ENCODE measurements around the gene ZC3H11A. TPM values are rescaled to one million over a fixed set of nuclear protein-coding genes. Genes with fewer than 3 reads are reported as not detected.

The ZC3H11A gene
- 115 and 136 TPM in 2 replicates for total RNA-seq

DNA sequence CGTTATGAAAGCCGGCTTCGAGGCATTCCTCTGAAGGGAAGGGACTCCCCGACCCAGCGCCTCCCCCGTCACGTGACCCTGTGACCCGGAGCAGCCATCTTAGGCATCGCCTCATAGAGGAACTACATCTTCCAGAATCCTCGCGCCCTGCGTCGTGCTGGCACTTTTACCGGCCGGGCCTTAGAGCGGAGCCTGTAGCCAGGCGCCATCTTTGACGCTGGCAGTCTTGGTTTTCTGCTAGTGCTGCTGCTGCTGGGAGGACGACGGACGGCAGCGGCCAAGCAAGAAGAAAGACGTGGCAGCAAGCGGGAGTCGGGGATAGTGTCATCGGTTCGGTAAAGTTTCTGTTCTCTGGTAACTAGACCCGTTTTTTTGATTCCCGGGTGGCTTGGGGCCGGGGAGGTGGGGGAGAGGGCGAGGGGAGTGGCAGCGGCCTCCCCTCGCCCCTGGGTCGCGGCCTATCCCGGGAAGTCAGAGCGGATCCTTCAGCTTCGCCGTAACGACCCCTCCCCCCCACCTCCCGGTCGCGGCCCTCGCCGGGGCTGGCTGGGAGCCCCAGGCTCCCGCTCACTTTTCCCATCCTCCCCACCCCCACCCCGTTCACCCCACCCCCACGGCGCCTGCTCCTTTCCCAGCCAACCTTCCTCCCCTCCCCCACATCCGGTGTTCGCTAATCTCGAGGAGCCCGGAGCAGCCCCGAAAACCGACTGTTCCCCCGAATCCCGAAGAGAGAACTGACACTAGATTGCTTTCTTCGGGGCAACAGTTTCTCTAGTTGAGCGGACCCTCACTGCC lies at the start of gene ZC3H11A, which contains the start of gene ZBED6:
Gene ZC3H11A, plus strand, starts transcription at position 183 of the 795 bp plus-strand sequence. CDS start 21,448 bp downstream, outside the sequence.
Gene ZBED6, plus strand, starts transcription at position 183 of the 795 bp plus-strand sequence. CDS start 1,900 bp downstream, outside the sequence.

GRCh38 chr1:203765029-203765837 lies 30.2 kb upstream of the ZC3H11A start, which contains the start of gene LAX1:
LAX1 (plus strand) TSS chr1:203765183; CDS start chr1:203765566, 383 bp downstream.

Small RNAs within 50 kb of the gene (small RNA-seq; reads per million reads assigned to genes)
- not detected for gene ZC3H11A

Other genes with a start within 250 kb of the ZC3H11A start
- 242 and 290 TPM in 2 replicates for gene ATP2B4, start 168.8 kb upstream of the ZC3H11A start, total RNA-seq
- gene LAX1, start 30.4 kb upstream of the ZC3H11A start, total RNA-seq: not detected in 2 replicates
- 34.4 and 55.2 TPM in 2 replicates for gene ZBED6, start within 50 bp of the ZC3H11A start, total RNA-seq
- gene SNRPE, start 66.0 kb downstream of the ZC3H11A start, total RNA-seq: 18.0 TPM in 2 replicates

All from hair follicle dermal papilla cell (primary cell).